A673 (cell line): Measurements from ENCODE around the gene CORO6.

Experiments
- EZH2 ChIP-seq: fragments of 200-600 bp; sonication (generic); IDR thresholded peaks from 2 replicates; pipeline ENCODE4 v1.6.1; 2017; ENCODE audit warnings: borderline replicate concordance, low read depth, mild to moderate bottlenecking, mixed read lengths, antibody characterized with exemption, low read length; ENCODE audit not compliant: poor library complexity, severe bottlenecking
- TF ChIP-seq, protein P1 (sequence below): fragments of 300-800, 200-600 bp; sonication (generic); conservative IDR thresholded peaks from 2 replicates; pipeline ENCODE4 v1.5.1; 2017; ENCODE audit warnings: low read depth, mild to moderate bottlenecking, antibody characterized with exemption, low read length, moderate library complexity, mixed read lengths

DNA sequence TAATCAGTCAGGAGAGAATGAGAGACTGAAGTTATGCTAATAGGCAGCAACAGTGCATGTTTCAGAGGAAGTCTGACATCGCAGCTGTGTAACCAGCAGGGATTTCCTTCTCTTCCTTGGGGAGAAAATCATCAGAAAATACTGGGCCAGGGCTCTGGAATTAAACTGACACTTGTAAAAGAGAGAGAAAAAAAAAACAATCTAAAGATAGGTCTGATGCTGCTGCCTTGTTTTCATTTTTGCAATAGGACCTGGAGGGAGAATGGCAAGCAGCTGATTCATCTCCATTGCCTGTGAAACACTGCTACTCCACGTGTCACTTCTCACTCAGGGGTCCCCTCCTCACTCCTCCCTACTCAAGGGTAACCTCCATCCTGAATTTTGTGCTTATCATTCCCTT, 17.7 kb upstream of the CORO6 start:
- TF ChIP-seq, protein P1, sequence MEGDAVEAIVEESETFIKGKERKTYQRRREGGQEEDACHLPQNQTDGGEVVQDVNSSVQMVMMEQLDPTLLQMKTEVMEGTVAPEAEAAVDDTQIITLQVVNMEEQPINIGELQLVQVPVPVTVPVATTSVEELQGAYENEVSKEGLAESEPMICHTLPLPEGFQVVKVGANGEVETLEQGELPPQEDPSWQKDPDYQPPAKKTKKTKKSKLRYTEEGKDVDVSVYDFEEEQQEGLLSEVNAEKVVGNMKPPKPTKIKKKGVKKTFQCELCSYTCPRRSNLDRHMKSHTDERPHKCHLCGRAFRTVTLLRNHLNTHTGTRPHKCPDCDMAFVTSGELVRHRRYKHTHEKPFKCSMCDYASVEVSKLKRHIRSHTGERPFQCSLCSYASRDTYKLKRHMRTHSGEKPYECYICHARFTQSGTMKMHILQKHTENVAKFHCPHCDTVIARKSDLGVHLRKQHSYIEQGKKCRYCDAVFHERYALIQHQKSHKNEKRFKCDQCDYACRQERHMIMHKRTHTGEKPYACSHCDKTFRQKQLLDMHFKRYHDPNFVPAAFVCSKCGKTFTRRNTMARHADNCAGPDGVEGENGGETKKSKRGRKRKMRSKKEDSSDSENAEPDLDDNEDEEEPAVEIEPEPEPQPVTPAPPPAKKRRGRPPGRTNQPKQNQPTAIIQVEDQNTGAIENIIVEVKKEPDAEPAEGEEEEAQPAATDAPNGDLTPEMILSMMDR = no peak
- no peak for TF ChIP-seq EZH2
